ENCODE results near the gene SMC6.

The SMC6 gene

GRCh38 chr2:17788773-17789172 lies 35.2 kb upstream of the SMC6 start:
- no peak for TF ChIP-seq CTCF (IDR thresholded peaks at IDR 0.05; ENCODE audit: low read depth, low read length, missing control alignments)
- no peak overlapping the region for H3K4me3 ChIP-seq (replicated peaks; ENCODE audit: low read depth, low read length)
- no peak for DNase-seq (ENCODE audit: extremely low read depth, low read depth)

GRCh38 chr2:17786727-17787126 lies 33.1 kb upstream of the SMC6 start:
- DNase-seq (ENCODE audit: extremely low read depth, low read depth): no peak
- no peak overlapping the region for H3K4me3 ChIP-seq (replicated peaks; ENCODE audit: low read depth, low read length)
- no peak for TF ChIP-seq CTCF (IDR thresholded peaks at IDR 0.05; ENCODE audit: low read depth, low read length, missing control alignments)

- no peak overlapping the region for H3K4me3 ChIP-seq (replicated peaks; ENCODE audit: low read depth, low read length)
- TF ChIP-seq CTCF (IDR thresholded peaks at IDR 0.05; ENCODE audit: low read depth, low read length, missing control alignments): no peak
- no peak for DNase-seq (ENCODE audit: extremely low read depth, low read depth)
These were observed 27.9 kb upstream of the SMC6 start for GRCh38 chr2:17781482-17781881.

GRCh38 chr2:17780546-17780945 lies 26.9 kb upstream of the SMC6 start:
- no peak for TF ChIP-seq CTCF (IDR thresholded peaks at IDR 0.05; ENCODE audit: low read depth, low read length, missing control alignments)
- H3K4me3 ChIP-seq (replicated peaks; ENCODE audit: low read depth, low read length): no peak overlapping the region
- DNase-seq (ENCODE audit: extremely low read depth, low read depth): no peak

- no peak for DNase-seq (ENCODE audit: extremely low read depth, low read depth)
- H3K4me3 ChIP-seq (replicated peaks; ENCODE audit: low read depth, low read length): no peak overlapping the region
- no peak for TF ChIP-seq CTCF (IDR thresholded peaks at IDR 0.05; ENCODE audit: low read depth, low read length, missing control alignments)
These were observed 18.9 kb upstream of the SMC6 start for GRCh38 chr2:17772532-17772931.

- TF ChIP-seq CTCF (IDR thresholded peaks at IDR 0.05; ENCODE audit: low read depth, low read length, missing control alignments): no peak
- H3K4me3 ChIP-seq (replicated peaks; ENCODE audit: low read depth, low read length): no peak overlapping the region
- no peak for DNase-seq (ENCODE audit: extremely low read depth, low read depth)
These were observed 18.3 kb upstream of the SMC6 start for GRCh38 chr2:17771956-17772355.

- TF ChIP-seq CTCF (IDR thresholded peaks at IDR 0.05; ENCODE audit: low read depth, low read length, missing control alignments): no peak
- DNase-seq (ENCODE audit: extremely low read depth, low read depth): no peak
- no peak overlapping the region for H3K4me3 ChIP-seq (replicated peaks; ENCODE audit: low read depth, low read length)
These were observed 15.3 kb upstream of the SMC6 start for GRCh38 chr2:17768894-17769293.

All from HFF-Myc (cell line).